HG03135 (cell line): ENCODE data around the gene TBRG1.

Experiments
- ATAC-seq: cut with Tn5 transposase; IDR thresholded peaks from one replicate; pipeline ENCODE4 v1.9.1; 2021; ENCODE audit warnings: mild to moderate bottlenecking, moderate library complexity; ENCODE audit not compliant: unreplicated experiment

The TBRG1 gene

GRCh38 chr11:124658501-124658900 is 35.8 kb downstream of the TBRG1 start:
- no peak for ATAC-seq

- no peak for ATAC-seq
These were observed 36.3 kb downstream of the TBRG1 start for GRCh38 chr11:124658986-124659385.

DNA sequence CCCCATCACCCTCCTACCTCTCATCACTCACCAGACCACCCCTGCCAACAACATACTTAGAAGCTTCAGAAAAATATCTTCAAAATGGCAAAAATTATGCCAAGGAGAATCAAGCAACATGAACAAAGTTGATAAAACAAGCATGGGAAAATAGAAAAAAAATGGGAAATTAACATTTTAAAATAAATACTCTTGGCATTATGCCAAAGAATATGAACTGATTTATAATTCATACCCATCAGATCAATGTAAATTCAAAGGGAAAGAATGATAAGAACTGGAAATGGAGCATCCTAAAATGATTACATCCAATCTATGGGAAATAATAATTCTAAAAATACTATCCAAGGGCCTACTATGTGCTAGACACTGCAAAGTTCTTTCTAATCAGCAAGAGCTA is 38.9 kb downstream of the TBRG1 start:
- no peak for ATAC-seq

- ATAC-seq: no peak
These were observed 39.4 kb downstream of the TBRG1 start for GRCh38 chr11:124662106-124662505.

GRCh38 chr11:124663861-124664260 is 41.2 kb downstream of the TBRG1 start:
- ATAC-seq: no peak

DNA sequence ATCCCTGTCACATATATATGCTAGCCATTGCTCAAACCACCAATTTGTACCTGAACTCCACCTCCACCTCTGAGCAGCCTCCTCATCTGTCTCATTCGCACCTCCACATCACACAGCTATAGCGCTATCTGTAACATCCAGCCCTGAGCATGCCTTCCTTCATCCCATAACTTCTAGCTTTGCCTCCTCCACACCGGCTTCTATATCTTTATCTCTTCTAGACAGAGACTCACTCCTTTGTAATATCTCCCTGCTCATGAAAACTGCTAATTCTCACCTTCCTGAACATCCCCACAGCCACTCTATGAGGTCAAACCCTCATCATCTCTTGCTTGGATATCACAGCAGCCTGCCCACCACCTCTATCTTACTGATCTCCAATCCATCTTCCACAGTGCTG is 44.9 kb downstream of the TBRG1 start:
- no peak for ATAC-seq

DNA sequence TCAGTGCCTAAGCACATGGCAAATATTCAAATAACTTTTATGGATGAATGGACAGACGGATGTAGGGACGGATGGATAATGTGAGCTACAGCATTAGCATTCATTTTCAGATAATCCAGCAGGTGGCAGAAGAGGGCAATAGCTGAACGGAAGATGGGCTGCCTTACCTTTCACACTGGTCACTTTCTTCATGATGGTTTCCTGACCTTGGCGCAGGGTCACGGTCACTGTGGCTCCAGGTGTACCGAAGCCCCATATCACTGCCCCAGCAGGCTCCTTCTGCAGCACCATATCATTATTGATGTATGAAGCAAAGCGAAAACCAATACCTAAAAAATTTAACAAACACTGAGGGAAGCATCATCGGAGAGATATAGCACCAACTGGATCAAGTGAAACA is 46.5 kb downstream of the TBRG1 start:
- no peak for ATAC-seq

DNA sequence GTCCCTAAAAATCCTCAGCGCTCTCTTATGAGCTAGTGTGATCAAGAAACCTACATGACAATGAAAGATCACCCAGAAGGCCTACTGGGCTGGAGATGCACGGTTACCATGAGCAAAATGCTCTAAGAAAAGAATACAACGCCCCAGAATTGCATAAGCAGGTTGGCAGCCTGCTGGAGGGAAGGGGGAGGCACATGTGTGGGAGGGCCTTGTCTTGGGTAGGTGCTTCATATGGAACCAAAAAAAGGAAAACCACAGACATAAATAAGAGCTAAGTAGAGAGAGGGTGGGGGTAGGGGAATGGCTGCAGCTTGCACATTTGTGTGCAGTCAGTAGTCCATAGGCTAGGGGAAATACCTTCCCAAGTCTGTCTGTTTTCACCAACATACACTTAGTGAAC is 48.1 kb downstream of the TBRG1 start:
- no peak for ATAC-seq

- ATAC-seq: no peak
These were observed 50.0 kb downstream of the TBRG1 start for GRCh38 chr11:124672536-124673215.

- peak; percentile 87 for ATAC-seq
These were observed 50.9 kb downstream of the TBRG1 start, which contains the start of the genes SIAE and SPA17 for GRCh38 chr11:124673333-124674167. Gene SIAE (minus strand): TSS chr11:124673739. CDS start chr11:124673708, 31 bp downstream. Gene SPA17 (plus strand): TSS chr11:124673904. CDS start chr11:124675265, 1,361 bp downstream.

GRCh38 chr11:124674168-124674517 is 51.5 kb downstream of the TBRG1 start:
- no peak for ATAC-seq

DNA sequence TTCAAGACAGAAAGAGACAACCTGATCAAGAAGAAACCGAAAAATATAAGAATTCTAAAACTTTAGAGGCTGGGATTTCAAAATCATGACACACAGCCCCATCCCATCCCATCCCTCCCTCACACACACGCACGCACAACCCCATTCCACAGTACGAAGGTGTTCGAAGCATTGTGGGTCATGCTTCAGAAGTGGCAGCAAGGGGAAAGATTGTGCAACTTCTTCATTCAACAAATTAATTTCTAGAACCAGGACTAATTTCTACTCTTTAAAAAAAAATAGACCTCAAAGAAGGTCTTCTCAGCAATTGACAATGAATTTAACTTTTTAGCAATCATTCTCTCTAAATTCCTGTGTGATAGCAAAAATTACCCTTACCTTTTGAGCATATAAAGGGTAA is 51.9 kb downstream of the TBRG1 start:
- ATAC-seq: no peak

GRCh38 chr11:124676386-124676785 is 53.7 kb downstream of the TBRG1 start:
- no peak for ATAC-seq

- ATAC-seq: no peak
These were observed 55.8 kb downstream of the TBRG1 start for GRCh38 chr11:124678416-124678815.

GRCh38 chr11:124681421-124681820 is 58.8 kb downstream of the TBRG1 start:
- no peak for ATAC-seq

DNA sequence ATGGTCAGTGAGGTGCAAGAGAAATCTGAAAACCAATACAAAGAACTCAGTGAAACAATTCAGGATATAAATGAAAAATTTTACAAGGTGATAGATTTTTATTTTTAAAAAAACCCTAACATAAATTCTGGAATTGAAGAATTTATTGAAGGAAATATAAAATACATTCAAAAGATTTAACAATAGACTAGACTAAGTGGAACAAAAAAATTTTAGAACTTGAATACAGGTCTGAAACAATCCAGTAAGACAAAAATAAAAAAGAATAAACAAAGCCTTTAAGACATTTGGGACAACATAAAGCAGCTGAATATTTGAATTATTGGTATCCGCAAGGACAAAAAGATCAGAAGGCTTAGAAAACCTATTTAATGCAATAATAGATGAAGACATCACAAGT is 59.8 kb downstream of the TBRG1 start:
- ATAC-seq: no peak
